Stomach (tissue), 4 donors: ENCODE data around the gene NEDD1.

Source experiments
- POLR2AphosphoS5 ChIP-seq, 3 donors: sonication (generic); formaldehyde crosslinking; IDR thresholded peaks; one replicate each; pipeline ENCODE4 v1.6.1; 2016; ENCODE audit warnings: antibody characterized with exemption in 3 of 3
- TF ChIP-seq, protein P1 (sequence below), 7 experiments: fragments of 450-650 bp in 4 of 7; fragments of 200-600 bp in 3 of 7; sonication (generic) in 3 of 7; IDR thresholded peaks; one replicate each; pipeline ENCODE4 v1.5.1; 2016 to 2019; ENCODE audit warnings: antibody characterized with exemption in 7 of 7, control low read depth in 2 of 7, mild to moderate bottlenecking in 1 of 7

DNA sequence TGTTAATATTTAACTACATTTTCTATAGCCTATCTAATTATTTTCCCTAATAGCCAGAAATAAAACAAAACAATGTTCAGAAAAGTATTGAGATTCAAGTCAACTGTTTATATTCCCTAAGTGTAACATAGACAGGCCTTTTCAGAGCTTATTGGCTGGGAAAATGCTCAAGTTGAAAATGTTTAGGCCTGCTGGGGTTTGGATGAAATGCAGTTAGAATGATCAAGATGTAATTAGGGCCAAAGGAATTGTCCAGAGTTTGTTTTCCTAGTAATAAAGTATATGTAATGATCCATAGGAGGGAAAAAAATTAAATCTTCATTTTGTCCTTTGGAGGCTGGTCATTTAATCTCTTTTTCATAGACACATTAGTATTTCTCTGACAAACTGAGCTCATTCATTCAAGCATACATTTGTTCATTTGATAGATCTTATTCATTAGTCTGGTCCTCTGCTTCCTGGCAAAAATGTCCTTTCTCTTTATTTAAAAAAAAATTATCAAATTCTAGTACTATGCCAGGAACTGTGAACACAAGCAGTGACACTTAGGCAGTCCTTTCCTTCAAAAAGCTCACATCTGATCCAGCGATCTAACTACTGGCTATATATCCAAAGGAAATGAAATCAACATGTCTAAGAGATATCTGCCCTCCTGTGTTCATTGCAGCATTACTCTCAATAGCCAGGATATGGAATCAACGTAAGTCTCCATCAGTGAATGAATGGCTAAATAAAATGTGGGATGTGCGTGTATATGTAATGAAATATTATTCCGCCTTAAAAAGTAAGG, 40.1 kb upstream of the NEDD1 start:
- TF ChIP-seq, protein P1, sequence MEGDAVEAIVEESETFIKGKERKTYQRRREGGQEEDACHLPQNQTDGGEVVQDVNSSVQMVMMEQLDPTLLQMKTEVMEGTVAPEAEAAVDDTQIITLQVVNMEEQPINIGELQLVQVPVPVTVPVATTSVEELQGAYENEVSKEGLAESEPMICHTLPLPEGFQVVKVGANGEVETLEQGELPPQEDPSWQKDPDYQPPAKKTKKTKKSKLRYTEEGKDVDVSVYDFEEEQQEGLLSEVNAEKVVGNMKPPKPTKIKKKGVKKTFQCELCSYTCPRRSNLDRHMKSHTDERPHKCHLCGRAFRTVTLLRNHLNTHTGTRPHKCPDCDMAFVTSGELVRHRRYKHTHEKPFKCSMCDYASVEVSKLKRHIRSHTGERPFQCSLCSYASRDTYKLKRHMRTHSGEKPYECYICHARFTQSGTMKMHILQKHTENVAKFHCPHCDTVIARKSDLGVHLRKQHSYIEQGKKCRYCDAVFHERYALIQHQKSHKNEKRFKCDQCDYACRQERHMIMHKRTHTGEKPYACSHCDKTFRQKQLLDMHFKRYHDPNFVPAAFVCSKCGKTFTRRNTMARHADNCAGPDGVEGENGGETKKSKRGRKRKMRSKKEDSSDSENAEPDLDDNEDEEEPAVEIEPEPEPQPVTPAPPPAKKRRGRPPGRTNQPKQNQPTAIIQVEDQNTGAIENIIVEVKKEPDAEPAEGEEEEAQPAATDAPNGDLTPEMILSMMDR (IDR thresholded peaks at IDR 0.05) = no peak
- TF ChIP-seq POLR2AphosphoS5 (IDR thresholded peaks at IDR 0.05) = no peak
